SU-DHL-6 (cell line): Measurements from ENCODE around the gene ZDHHC17.

ENCODE experiments used
- H2AFZ ChIP-seq: fragments of 200-600 bp; sonication (generic); 2 replicates; pipeline ENCODE4 v1.6.1; 2014; ENCODE audit warnings: low read depth, mild to moderate bottlenecking, moderate library complexity, mixed read lengths, antibody characterized with exemption, low read length; ENCODE audit not compliant: severe bottlenecking
- H3F3A ChIP-seq: fragments of 200-600 bp; shearing (Covaris generic); 2 replicates; pipeline ENCODE4 v1.6.0; 2016; ENCODE audit warnings: antibody characterized with exemption, mild to moderate bottlenecking; ENCODE audit not compliant: insufficient read depth
- H3K27ac ChIP-seq: fragments of 200-600 bp; sonication (generic); 2 replicates; pipeline ENCODE4 v1.5.1; 2016; ENCODE audit warnings: low read depth, mild to moderate bottlenecking, low read length, moderate library complexity, mixed read lengths
- H3K27me3 ChIP-seq: fragments of 200-600 bp; sonication (generic), shearing (Covaris generic); 2 replicates; pipeline ENCODE4 v1.6.0; 2014; ENCODE audit warnings: mild to moderate bottlenecking, low read length
- H3K36me3 ChIP-seq: fragments of 200-600 bp; sonication (generic); 2 replicates; pipeline ENCODE4 v1.6.1; 2014; ENCODE audit warnings: mild to moderate bottlenecking, low read length, mixed read lengths
- H3K4me2 ChIP-seq: fragments of 300-600, 200-600 bp; shearing (Covaris generic), sonication (generic); 2 replicates; pipeline ENCODE4 v1.6.0; 2014; ENCODE audit warnings: low read length, low read depth, mild to moderate bottlenecking; ENCODE audit not compliant: poor library complexity, severe bottlenecking
- H3K4me3 ChIP-seq: fragments of 200-600 bp; sonication (generic); 2 replicates; pipeline ENCODE4 v1.5.1; 2014; ENCODE audit warnings: antibody characterized with exemption, low read length, mild to moderate bottlenecking, mixed read lengths; ENCODE audit not compliant: insufficient read depth, poor library complexity, severe bottlenecking
- H3K79me2 ChIP-seq: fragments of 200-600 bp; sonication (generic); 2 replicates; pipeline ENCODE4 v1.6.1; 2014; ENCODE audit warnings: mild to moderate bottlenecking, low read length, moderate library complexity; ENCODE audit not compliant: insufficient read depth
- H3K9ac ChIP-seq: fragments of 200-600 bp; sonication (generic); 2 replicates; pipeline ENCODE4 v1.7.0; 2014; ENCODE audit warnings: mild to moderate bottlenecking, low read length
- H3K9me2 ChIP-seq: fragments of 200-600 bp; sonication (generic); replicated peaks from 2 replicates; pipeline ENCODE4 v1.6.1; 2014; ENCODE audit warnings: low read length; ENCODE audit not compliant: insufficient read depth
- H3K9me3 ChIP-seq: fragments of 200-600 bp; sonication (generic); 2 replicates; pipeline ENCODE4 v1.6.1; 2014; ENCODE audit warnings: low read length, mixed read lengths; ENCODE audit not compliant: insufficient read depth
- H4K20me1 ChIP-seq: fragments of 200-600 bp; sonication (generic); 2 replicates; pipeline ENCODE4 v1.6.1; 2014; ENCODE audit warnings: low read depth, mild to moderate bottlenecking, antibody characterized with exemption, low read length, moderate library complexity, mixed read lengths
- CTCF ChIP-seq: fragments of 200-600 bp; sonication (generic); IDR thresholded peaks from one replicate; pipeline ENCODE4 v1.5.1; 2017; ENCODE audit warnings: antibody characterized with exemption, mild to moderate bottlenecking, low read length, moderate library complexity; ENCODE audit not compliant: insufficient read depth, poor library complexity, severe bottlenecking
- EZH2phosphoT487 ChIP-seq: fragments of 200-600 bp; sonication (generic), shearing (Covaris generic); conservative IDR thresholded peaks from 2 replicates; pipeline ENCODE4 v1.6.1; 2018; ENCODE audit warnings: mild to moderate bottlenecking, antibody characterized with exemption, low read length, moderate library complexity, mixed read lengths

ZDHHC17 gene

GRCh38 chr12:76883811-76884210 is 119.9 kb downstream of the ZDHHC17 start:
- H3K4me3 ChIP-seq = no peak overlapping the region
- H3K9ac ChIP-seq = no peak overlapping the region
- H4K20me1 ChIP-seq = no peaks in the 10 kb centered on the region
- no peaks in the 10 kb centered on the region for H3K79me2 ChIP-seq
- no peak for TF ChIP-seq CTCF
- no peak overlapping the region for H2AFZ ChIP-seq
- no peak overlapping the region for H3K4me2 ChIP-seq
- H3K9me2 ChIP-seq = no peaks in the 10 kb centered on the region
- H3K36me3 ChIP-seq = no peaks in the 10 kb centered on the region
- H3F3A ChIP-seq = no peaks in the 10 kb centered on the region
- H3K27me3 ChIP-seq = no peaks in the 10 kb centered on the region
- H3K27ac ChIP-seq = no peak overlapping the region
- H3K9me3 ChIP-seq = no peaks in the 10 kb centered on the region

GRCh38 chr12:76888775-76889174 is 124.9 kb downstream of the ZDHHC17 start:
- Histone ChIP-seq H3K9me3 (no peaks in the 10 kb centered on the region), H3F3A (no peaks in the 10 kb centered on the region), H3K27me3 (no peaks in the 10 kb centered on the region), H3K27ac (no peak overlapping the region), H4K20me1 (no peaks in the 10 kb centered on the region), H3K9me2 (no peaks in the 10 kb centered on the region), H3K4me2 (no peak overlapping the region), H3K36me3 (no peaks in the 10 kb centered on the region), H2AFZ (no peak overlapping the region), H3K4me3 (no peak overlapping the region), H3K79me2 (no peaks in the 10 kb centered on the region), H3K9ac (no peak overlapping the region)
- TF ChIP-seq CTCF = no peak

GRCh38 chr12:76890151-76891143 is 126.5 kb downstream of the ZDHHC17 start:
- no peaks in the 10 kb centered on the region for H3K36me3 ChIP-seq
- H3K79me2 ChIP-seq = no peaks in the 10 kb centered on the region
- H3K9ac ChIP-seq = no peak overlapping the region
- H4K20me1 ChIP-seq = no peaks in the 10 kb centered on the region
- H3K4me3 ChIP-seq = no peak overlapping the region
- TF ChIP-seq EZH2phosphoT487 (no peak), CTCF (no peak)
- no peaks in the 10 kb centered on the region for H3K9me2 ChIP-seq
- H3K9me3 ChIP-seq = no peaks in the 10 kb centered on the region
- no peak overlapping the region for H3K4me2 ChIP-seq
- H3F3A ChIP-seq = no peaks in the 10 kb centered on the region
- H2AFZ ChIP-seq = no peak overlapping the region
- H3K27me3 ChIP-seq = no peaks in the 10 kb centered on the region
- H3K27ac ChIP-seq = no peak overlapping the region
